ENCODE results near the gene CENPK. TPM values are rescaled to one million over a fixed set of nuclear protein-coding genes. Genes with fewer than 3 reads are reported as not detected.

The CENPK gene
- total and polyA plus RNA-seq, 10 donors = 7.6 to 16.9 (median 9.6) TPM

DNA sequence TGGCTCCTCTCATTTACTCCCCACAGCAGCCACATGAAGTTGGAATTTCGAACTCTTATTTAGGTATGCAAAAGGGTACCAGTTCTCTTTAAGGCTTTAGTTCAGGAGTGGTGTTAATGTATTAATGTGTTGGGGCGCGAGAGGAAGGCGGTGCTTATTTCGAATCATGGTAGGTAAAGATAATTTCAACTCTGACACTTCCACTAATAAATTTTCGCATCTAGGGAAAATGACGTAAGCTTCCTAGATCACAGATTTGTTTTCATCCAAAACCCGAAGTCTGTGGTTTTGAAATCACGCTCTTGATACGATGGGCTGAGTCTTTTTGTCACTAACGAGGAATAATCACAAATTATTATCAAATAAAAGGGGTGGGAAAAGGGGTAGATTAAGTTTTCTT, 809 bp upstream of the CENPK start:
- Histone ChIP-seq H3K27ac (peak overlapping the region; percentile 83 to 95 (median 90)), H3K27me3 (replicated peaks in 1 of 7) (no peaks in the 10 kb centered on the region), H3K4me1 (peaks cover 13 to 75% (median 46%) of the 10 kb centered on the region in 6 donors), H3K4me3 (peak overlapping the region; percentile 76 to 99 (median 86)), H3K36me3 (peaks cover 0 to 24% (median 0%) of the 10 kb centered on the region in 6 donors), H3K9me3 (no peaks in the 10 kb centered on the region)
- 2 to 12% (median 10%) methylated on average over 11 of the region's 11 CpGs for WGBS, 5 donors
- TF ChIP-seq POLR2AphosphoS5 (IDR thresholded peaks at IDR 0.05) = no peak
- TF ChIP-seq, protein P1, sequence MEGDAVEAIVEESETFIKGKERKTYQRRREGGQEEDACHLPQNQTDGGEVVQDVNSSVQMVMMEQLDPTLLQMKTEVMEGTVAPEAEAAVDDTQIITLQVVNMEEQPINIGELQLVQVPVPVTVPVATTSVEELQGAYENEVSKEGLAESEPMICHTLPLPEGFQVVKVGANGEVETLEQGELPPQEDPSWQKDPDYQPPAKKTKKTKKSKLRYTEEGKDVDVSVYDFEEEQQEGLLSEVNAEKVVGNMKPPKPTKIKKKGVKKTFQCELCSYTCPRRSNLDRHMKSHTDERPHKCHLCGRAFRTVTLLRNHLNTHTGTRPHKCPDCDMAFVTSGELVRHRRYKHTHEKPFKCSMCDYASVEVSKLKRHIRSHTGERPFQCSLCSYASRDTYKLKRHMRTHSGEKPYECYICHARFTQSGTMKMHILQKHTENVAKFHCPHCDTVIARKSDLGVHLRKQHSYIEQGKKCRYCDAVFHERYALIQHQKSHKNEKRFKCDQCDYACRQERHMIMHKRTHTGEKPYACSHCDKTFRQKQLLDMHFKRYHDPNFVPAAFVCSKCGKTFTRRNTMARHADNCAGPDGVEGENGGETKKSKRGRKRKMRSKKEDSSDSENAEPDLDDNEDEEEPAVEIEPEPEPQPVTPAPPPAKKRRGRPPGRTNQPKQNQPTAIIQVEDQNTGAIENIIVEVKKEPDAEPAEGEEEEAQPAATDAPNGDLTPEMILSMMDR (IDR thresholded peaks at IDR 0.05 in 8 of 11, conservative IDR thresholded peaks at IDR 0.05 in 3 of 11) = no peak
- TF ChIP-seq POLR2A (IDR thresholded peaks at IDR 0.05) = no peak
- no peak for DNase-seq
- intact Hi-C loops (cut with DNase I; ENCODE audit: low total_unique reads) = no loop called here

DNA sequence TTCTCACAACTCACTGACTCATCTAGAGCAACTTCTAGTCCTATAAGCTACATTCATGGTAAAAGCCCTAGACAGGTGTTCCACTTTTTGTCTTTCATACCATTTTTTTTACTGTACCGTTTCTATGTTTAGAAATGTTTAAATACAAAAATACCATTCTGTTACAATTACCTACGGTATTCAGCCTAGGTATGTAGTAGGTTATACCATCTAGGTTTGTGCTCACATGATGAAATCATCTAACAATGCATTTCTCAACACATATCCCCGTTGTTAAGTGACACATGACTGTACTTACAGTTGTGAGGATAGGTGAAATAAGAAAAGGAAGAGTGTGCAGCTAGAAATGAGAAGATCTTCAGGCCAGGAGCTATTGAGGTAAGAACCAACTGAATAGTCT, 6.2 kb downstream of the CENPK start:
- 81 to 93% (median 86%) methylated on average over 3 of the region's 3 CpGs for WGBS, 5 donors
- intact Hi-C loops (cut with DNase I; ENCODE audit: low total_unique reads) = no loop called here
- TF ChIP-seq, protein P1 (IDR thresholded peaks at IDR 0.05 in 8 of 11, conservative IDR thresholded peaks at IDR 0.05 in 3 of 11) = no peak
- TF ChIP-seq POLR2A (IDR thresholded peaks at IDR 0.05) = no peak
- TF ChIP-seq POLR2AphosphoS5 (IDR thresholded peaks at IDR 0.05) = no peak
- Histone ChIP-seq H3K4me3 (no peak overlapping the region), H3K4me1 (peaks cover 0 to 7% (median under 1%) of the 10 kb centered on the region in 6 donors), H3K36me3 (peaks cover 0 to 17% (median 0%) of the 10 kb centered on the region in 6 donors), H3K9me3 (no peaks in the 10 kb centered on the region), H3K27me3 (replicated peaks in 1 of 7) (no peaks in the 10 kb centered on the region), H3K27ac (no peak overlapping the region)
- no peak for DNase-seq

DNA sequence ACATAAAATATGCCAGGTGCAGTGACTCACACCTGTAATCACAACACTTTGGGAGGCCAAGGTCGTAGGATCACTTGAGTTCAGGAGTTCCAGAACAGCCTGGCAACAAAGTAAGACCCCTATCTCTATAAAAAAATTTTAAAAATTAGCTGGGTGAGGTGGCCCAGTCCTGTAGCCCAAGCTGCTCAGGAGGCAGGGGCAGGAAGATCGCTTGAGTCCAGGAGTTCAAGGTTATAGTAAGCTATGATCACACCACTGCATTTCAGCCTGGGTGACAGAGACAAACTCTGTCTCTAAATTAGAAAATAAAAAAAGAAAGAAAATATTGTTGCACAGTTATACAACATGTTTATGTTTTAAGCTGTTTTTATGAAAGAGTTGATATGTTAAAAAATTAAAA, 6.8 kb downstream of the CENPK start:
- Histone ChIP-seq H3K4me3 (no peak overlapping the region), H3K4me1 (peaks cover 0 to 1% (median 0%) of the 10 kb centered on the region in 6 donors), H3K27ac (no peak overlapping the region), H3K27me3 (replicated peaks in 1 of 7) (no peaks in the 10 kb centered on the region), H3K9me3 (no peaks in the 10 kb centered on the region), H3K36me3 (peaks cover 0 to 17% (median 0%) of the 10 kb centered on the region in 6 donors)
- no peak for DNase-seq
- TF ChIP-seq, protein P1 (IDR thresholded peaks at IDR 0.05 in 8 of 11, conservative IDR thresholded peaks at IDR 0.05 in 3 of 11) = no peak
- no peak for TF ChIP-seq POLR2AphosphoS5 (IDR thresholded peaks at IDR 0.05)
- 84 to 97% (median 90%) methylated on average over 2 of the region's 2 CpGs for WGBS, 5 donors
- intact Hi-C loops (cut with DNase I; ENCODE audit: low total_unique reads) = no loop called here

DNA sequence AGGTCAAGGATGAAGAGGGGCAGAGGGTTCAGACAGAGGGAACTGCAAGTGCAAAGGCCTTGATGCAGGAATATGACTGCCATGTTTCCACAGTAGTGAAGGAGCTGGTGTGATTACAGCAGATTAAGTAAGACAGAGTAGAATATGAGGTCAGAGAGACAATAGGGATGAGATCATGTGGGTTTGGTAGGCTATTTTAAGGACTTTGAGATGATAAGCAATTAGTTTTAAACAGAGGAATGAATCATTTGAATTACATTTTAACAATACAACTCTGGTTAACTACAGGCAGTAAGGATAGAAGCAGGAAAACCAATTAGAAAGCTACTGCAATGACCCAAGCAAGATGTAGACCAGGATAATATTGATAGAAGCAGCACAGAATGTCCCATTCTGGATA, 7.7 kb downstream of the CENPK start:
- H3K27ac ChIP-seq = no peak overlapping the region
- no peaks in the 10 kb centered on the region for H3K9me3 ChIP-seq
- no peak for DNase-seq
- no peaks in the 10 kb centered on the region for H3K4me1 ChIP-seq
- intact Hi-C loops (cut with DNase I; ENCODE audit: low total_unique reads) = no loop called here
- H3K27me3 ChIP-seq (replicated peaks in 1 of 7) = no peaks in the 10 kb centered on the region
- no peak overlapping the region for H3K4me3 ChIP-seq
- H3K36me3 ChIP-seq = peaks cover 0 to 23% (median 1%) of the 10 kb centered on the region in 6 donors
- TF ChIP-seq, protein P1 (IDR thresholded peaks at IDR 0.05 in 8 of 11, conservative IDR thresholded peaks at IDR 0.05 in 3 of 11) = no peak
- TF ChIP-seq POLR2AphosphoS5 (IDR thresholded peaks at IDR 0.05) (no peak), POLR2A (IDR thresholded peaks at IDR 0.05) (no peak)
